ENCODE data around the gene TRMT1L. TPM values are rescaled to one million over a fixed set of nuclear protein-coding genes. Genes with fewer than 3 reads are reported as not detected.

TRMT1L gene
- total RNA-seq, 1 experiment from 2014 or later = 24.9 TPM

Other genes with a start within 250 kb of the TRMT1L start
- 24.8 and 27.6 TPM in 2 replicates for gene NIBAN1, start 182.4 kb downstream of the TRMT1L start, total RNA-seq (2014; rRNA removed; shearing (Covaris generic))
- gene RNF2, start 111.4 kb downstream of the TRMT1L start, total RNA-seq (2014; rRNA removed; shearing (Covaris generic)) = 18.7 and 24.1 TPM in 2 replicates
- gene SWT1, start 214 bp upstream of the TRMT1L start, total RNA-seq (2014; rRNA removed; shearing (Covaris generic)) = 1.0 and 2.2 TPM in 2 replicates
- 37.6 and 43.1 TPM in 2 replicates for gene IVNS1ABP, start 160.3 kb upstream of the TRMT1L start, total RNA-seq (2014; rRNA removed; shearing (Covaris generic))

Measured in HT1080 (cell line).